HTR-8/SVneo (cell line): Measurements from ENCODE around the gene ATP13A4.

Source experiments
- DNase-seq: peaks from one replicate; pipeline ENCODE4 v3.0.0; 2011; ENCODE audit warnings: low spot score, mixed read lengths; ENCODE audit not compliant: insufficient read length
- FAIRE-seq: peaks from 2 replicates; lab custom pipeline; 2011; peaks lifted over from hg19 to GRCh38; lab: Jason Lieb, UNC

ATP13A4 gene

DNA sequence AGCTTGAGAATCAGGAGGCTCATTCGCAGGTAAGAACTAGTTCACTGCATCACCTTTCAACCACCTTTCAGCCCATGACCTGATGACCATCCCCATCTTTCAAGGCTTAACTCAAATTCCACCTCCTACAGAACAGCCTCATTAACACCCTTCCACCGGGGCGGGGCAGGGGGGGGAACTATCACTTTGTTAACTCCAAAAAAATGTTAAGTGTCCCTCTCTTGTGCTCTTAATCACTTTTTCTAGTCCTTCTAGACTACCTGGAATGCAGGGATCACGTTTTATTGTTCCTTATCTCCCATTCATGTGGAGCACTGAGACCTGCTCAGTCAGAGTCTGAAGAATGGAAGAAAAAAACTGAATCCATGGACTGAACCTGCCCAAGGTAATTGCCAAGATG lies 51.8 kb downstream of the ATP13A4 start:
- no peak for FAIRE-seq

GRCh38 chr3:193499801-193500485 lies 54.8 kb downstream of the ATP13A4 start:
- no peak for FAIRE-seq

More for the DNA sequence above, 51.8 kb downstream of the ATP13A4 start:
- DNase-seq: no peak

GRCh38 chr3:193499136-193499770 lies 55.4 kb downstream of the ATP13A4 start:
- DNase-seq (no peak), FAIRE-seq (no peak)

More at GRCh38 chr3:193499801-193500485, 54.8 kb downstream of the ATP13A4 start:
- DNase-seq: no peak

DNA sequence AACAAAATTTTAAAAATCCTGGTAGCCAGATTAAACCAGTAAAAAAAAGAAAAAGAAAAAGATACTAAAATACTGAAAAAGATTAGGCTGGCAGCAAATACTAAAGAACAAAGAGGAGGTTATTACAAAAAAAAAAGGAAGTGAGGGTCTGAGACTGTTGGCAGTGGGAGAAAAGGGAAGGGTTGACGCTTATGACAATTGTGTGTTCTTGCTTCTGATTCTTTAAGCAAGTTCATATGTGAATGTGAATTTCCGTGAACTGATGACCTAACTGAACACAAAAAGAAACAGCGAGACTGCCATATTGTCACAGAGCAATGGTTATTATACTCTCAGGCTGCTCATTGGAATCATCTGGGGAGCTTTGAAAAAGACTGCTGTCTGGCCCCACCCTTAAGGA lies 56.5 kb downstream of the ATP13A4 start:
- no peak for DNase-seq
- FAIRE-seq: no peak

GRCh38 chr3:193496658-193497057 lies 58.0 kb downstream of the ATP13A4 start:
- DNase-seq (no peak), FAIRE-seq (no peak)

DNA sequence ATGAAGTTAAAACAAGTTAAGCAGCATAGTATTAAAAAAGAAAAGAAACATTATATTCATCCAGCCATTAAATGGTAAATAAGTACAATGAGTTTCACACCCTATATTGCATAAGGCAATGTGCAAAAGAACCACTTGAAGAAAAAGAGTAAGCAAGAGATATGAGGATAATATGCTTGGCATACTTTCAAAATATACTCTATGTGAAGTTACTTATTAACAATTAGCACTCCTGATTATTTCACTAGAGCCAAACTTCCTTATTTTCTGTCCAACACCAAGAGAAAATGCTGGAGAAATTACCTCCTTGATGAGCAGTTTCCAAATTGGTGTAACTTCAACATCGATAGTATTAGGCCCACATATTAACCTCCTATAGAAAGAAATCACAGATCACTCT lies 63.7 kb downstream of the ATP13A4 start:
- FAIRE-seq (no peak), DNase-seq (no peak)

DNA sequence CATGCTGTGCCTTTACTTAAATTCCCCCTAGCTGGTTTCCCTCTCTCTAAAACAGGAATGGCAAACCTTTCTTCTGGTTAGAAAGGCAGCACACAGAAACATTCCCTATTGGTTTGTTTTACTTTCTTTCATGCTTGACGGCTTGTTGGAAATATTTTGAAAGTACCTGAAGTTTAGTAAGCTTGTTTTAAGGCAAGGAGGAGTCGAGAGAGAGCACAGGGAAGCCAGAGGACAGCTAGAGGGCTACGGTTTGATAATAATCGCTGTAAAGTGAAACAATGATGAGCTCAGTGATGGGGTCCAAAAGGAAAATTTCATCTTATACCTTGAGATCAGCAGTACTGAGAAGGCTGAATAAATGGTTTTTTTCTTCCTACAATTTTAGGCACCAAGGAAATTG lies 64.1 kb downstream of the ATP13A4 start:
- no peak for DNase-seq
- FAIRE-seq: no peak

GRCh38 chr3:193489949-193490348 lies 64.7 kb downstream of the ATP13A4 start:
- DNase-seq (no peak), FAIRE-seq (no peak)

DNA sequence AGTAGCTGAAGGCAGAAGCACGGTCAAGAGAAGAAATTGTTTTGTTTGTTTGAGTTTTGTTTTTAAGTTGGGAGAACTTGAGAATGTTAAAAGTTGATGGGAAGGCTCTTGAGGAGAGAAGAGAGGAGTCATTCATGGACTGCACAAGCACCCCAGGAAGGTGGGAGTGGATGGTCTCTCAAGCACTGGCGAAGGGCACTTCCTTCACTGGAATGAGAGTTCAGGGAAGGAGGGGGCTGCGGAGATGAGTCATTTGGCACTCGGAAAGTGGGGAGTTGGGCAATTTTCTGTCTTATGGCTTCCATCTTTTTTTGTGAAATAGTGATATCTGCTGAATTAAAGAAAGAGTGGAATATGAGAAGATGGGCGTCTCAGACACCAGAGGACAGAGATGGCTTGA lies 66.0 kb downstream of the ATP13A4 start:
- FAIRE-seq (no peak), DNase-seq (no peak)

GRCh38 chr3:193483988-193484539 lies 70.6 kb downstream of the ATP13A4 start:
- no peak for DNase-seq
- no peak for FAIRE-seq

DNA sequence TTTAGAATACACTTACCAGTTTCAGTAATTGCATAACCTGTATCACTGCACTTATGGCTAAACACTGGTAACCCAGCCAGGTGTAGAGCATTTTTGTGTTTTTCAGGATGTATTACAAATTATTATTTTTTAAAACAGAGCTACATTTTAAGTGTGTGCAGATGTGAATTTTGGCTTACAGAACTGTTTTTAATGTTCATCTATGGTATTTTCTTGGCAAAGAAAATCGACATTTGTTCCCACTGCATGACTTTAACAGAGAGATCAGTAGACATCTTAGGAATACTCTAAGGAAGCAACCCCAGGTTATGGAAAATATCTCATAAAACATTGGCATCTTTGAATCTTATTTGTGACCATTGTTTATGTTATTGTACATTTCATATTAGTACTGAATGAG lies 73.3 kb downstream of the ATP13A4 start:
- DNase-seq: no peak
- FAIRE-seq: no peak

DNA sequence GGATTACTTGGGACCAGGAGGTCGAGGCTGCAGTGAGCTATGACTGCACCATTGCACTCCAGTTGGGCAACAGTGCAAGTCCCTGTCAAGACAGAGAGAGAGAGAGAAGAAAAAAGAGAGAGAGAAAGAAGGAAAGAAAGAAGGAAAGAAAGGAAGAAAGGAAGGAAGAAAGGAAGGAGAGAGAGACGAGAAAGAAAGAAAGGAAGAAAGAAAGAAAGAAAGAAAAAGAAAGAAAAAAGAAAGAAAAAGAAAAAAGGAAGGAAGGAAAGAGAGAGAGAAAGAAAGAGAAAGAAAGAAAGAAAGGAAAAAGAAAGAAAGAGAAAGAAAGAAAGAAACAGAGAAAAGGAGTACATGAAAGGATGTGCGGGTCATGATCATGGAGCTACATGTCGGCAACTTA lies 80.2 kb downstream of the ATP13A4 start:
- FAIRE-seq (no peak), DNase-seq (no peak)

DNA sequence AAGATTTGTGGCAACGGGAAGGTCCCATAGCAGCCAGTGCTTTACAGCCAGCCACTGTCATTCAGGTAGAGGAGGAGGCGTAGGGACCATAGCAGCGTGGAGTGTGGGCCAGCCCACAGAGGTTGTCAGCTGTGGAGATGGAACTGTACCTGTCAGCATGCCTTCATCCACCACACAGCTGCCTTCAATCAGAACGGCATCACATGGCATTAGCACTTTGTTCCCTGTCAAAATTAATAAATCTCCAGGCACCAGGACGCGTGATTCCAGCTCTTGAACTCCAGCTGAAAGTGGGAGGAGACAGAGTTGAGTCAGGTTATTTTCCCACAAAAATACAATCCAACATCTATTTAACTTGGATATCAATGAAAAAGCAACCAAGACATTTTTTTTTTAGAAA lies 84.0 kb downstream of the ATP13A4 start:
- no peak for FAIRE-seq
- DNase-seq: no peak

GRCh38 chr3:193465992-193466608 lies 88.6 kb downstream of the ATP13A4 start:
- no peak for FAIRE-seq
- DNase-seq: no peak

DNA sequence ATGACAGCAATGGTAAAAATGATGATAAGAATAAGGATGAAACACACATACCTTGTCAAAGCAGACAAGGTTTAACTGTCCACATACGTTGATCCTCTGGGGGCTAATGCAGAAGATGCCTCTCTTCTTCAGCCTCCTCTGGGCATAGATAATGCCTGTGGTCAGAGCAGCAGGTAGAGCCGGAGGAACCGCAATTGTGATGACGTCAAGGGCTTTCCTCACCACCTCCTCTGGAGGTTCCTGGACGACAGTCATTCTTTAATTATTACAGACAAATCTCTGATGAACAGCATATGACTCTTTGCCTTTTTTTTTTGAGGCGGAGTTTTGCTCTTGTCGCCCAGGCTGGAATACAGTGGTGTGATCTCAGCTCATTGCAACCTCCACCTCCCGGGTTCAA lies 89.8 kb downstream of the ATP13A4 start:
- DNase-seq: no peak
- no peak for FAIRE-seq

GRCh38 chr3:193457526-193457925 lies 97.2 kb downstream of the ATP13A4 start:
- FAIRE-seq (no peak), DNase-seq (no peak)

DNA sequence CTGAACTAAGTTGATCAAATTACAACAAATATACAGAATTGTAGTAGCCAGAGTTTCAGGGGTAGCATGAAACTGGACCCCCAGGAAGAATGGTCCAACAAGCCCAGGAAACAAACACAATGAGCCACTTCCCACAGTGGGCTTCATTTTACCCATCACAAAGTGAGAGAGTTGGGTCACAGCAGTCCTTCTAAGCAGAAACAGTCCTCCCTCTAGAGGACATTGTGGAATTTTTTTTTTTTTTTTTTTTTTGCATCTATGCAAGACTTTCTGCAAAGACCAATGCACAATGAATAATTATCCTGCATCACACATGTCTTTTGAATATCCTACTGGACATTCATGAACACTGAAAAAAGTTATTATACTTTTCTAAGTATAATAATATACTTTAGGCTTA lies 102.4 kb downstream of the ATP13A4 start:
- FAIRE-seq (no peak), DNase-seq (peak; percentile 10)

DNA sequence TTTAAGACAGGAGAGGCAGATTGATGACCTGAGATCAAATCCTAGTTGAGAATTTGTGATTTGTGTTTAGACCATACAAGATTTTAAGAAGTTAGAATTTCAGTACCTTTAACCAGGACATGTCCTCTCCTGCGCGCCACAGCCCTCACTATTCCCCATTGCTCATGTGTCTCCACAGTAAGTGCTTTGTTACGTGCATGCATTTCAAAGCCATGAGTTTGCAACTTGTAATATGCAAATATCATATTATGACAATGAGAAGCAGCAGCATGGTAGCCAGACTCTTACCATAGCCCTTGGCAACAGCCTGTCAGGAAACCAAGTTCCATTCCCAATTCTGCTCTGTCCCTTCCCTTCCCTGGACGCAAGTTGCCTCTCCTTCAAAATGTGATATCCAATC lies 102.8 kb downstream of the ATP13A4 start:
- DNase-seq (no peak), FAIRE-seq (no peak)

DNA sequence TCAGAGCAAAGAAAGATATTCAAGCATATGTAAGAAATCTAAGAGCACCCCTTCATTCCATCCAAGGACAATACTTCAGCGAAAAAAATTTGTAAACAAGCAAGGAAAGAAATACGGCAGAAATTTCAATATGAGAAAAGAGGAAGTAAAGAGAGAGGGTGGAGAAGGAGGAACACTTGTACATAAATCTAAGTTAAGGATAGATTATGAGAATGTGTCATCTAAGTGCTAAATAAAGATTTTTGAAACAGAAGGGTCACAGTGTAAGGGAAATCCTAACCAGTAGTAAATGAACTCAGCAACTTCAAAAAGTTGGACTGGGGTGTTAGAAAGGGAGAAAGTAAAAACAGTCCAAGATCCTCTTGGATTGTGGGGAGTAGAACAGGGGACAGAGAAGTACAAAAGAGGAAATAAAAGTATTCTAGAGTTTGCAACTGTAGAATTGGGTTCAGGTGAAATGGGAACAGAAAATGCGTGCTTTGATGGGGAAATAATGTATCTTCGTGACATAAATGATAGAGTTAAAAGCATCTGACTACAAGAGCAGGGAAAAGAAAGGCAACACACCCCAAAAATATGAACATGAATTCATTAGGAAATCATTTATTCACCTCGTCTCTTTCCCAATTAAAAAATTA lies 107.6 kb downstream of the ATP13A4 start:
- no peak for FAIRE-seq

DNA sequence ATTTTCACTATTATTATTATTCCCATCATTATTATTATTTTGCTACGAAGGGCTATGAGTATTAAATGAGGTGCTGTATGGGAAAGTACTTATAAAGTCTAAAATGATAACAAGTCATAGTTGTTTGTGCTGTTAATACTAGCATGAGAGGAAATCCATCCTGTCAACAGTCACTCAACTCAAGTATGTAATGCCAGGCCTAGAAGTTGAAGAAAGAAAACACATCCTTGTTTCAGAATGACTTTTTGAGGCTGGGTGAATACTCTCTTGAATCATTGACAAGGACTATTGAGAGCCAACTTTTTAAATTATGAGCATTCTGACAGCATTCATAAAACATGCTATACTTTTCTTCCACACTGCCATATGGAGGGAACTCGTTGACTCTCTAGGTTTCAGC lies 115.3 kb downstream of the ATP13A4 start:
- FAIRE-seq (no peak), DNase-seq (no peak)

More for the DNA sequence above, 107.6 kb downstream of the ATP13A4 start:
- no peak for DNase-seq
